AG04450 (cell line): ENCODE data around the gene CXXC5. TPM values are rescaled to one million over a fixed set of nuclear protein-coding genes. Genes with fewer than 3 reads are reported as not detected.

Experiments
- CTCF ChIA-PET: fragments of 300-600, 350-600 bp; formaldehyde crosslinking; extraction: SDS; loops from one replicate; lab custom pipeline; 2022; ENCODE audit warnings: antibody characterized with exemption, inconsistent platforms; lab: Charles Lee
- POLR2A ChIA-PET: fragments of 350-600 bp; formaldehyde crosslinking; extraction: SDS; loops from one replicate; lab custom pipeline; 2021; ENCODE audit warnings: antibody characterized with exemption, inconsistent platforms; lab: Yijun Ruan, JAX
- DNase-seq: peaks from one replicate; pipeline ENCODE4 v3.0.0-alpha.2; 2011; ENCODE audit warnings: low read depth, low spot score
- H3K27ac ChIP-seq: one replicate; pipeline ENCODE4 v1.5.1; 2012; ENCODE audit warnings: low read depth, low read length, control low read depth
- H3K27me3 ChIP-seq: one replicate; pipeline ENCODE4 v1.6.0; 2012; ENCODE audit warnings: low read length; ENCODE audit not compliant: control insufficient read depth, insufficient read depth
- H3K4me3 ChIP-seq: 2 replicates; pipeline ENCODE4 v1.5.1; 2011; ENCODE audit warnings: mild to moderate bottlenecking, low read depth, low read length, control low read depth
- H3K9me3 ChIP-seq: 2 replicates; pipeline ENCODE4 v1.5.1; 2012; ENCODE audit warnings: low read length; ENCODE audit not compliant: control insufficient read depth, insufficient read depth
- CTCF ChIP-seq: IDR thresholded peaks from 2 replicates; pipeline ENCODE4 v1.5.1; 2011; ENCODE audit warnings: low read depth, low read length, control low read depth, inconsistent platforms
- polyA plus RNA-seq: library from polyadenylated mRNA; depleted of rRNA; stranded (reverse); fragments of >200 nt; gene quantifications from 2 replicates; pipeline ENCODE4 v1.2.3, GENCODE V29; 2011

The CXXC5 gene
- polyA plus RNA-seq, 1 experiment: 21.5 TPM

GRCh38 chr5:139699351-139699750, 51.2 kb downstream of the CXXC5 start:
- no peak overlapping the region for H3K27ac ChIP-seq
- no peaks in the 10 kb centered on the region for H3K9me3 ChIP-seq
- ChIA-PET POLR2A (interaction anchor here (1.3 kb wide), 1 partner anchor 12 kb away, joined by 3 read pairs; no protein-coding TSS in a partner anchor), CTCF (interaction anchor here (2.7 kb wide), 1 partner anchor 65 kb away, joined by 8 read pairs; no protein-coding TSS in a partner anchor)
- no peaks in the 10 kb centered on the region for H3K27me3 ChIP-seq
- no peak for TF ChIP-seq CTCF
- DNase-seq: no peak
- no peak overlapping the region for H3K4me3 ChIP-seq

- TF ChIP-seq CTCF: no peak
- Histone ChIP-seq H3K9me3 (no peaks in the 10 kb centered on the region), H3K27ac (no peak overlapping the region), H3K4me3 (no peak overlapping the region), H3K27me3 (no peaks in the 10 kb centered on the region)
- DNase-seq: no peak
- CTCF ChIA-PET: interaction anchor here (1.3 to 2.7 kb wide), 2 partner anchors 67 to 87 kb away, joined by 3 to 8 read pairs; no protein-coding TSS in a partner anchor
- POLR2A ChIA-PET: interaction anchor here (1.0 kb wide), 1 partner anchor 51 kb away, joined by 3 read pairs; no protein-coding TSS in a partner anchor
These were observed 52.5 kb downstream of the CXXC5 start for GRCh38 chr5:139700711-139701055.

GRCh38 chr5:139701056-139701741, 53.0 kb downstream of the CXXC5 start:
- Histone ChIP-seq H3K27me3 (no peaks in the 10 kb centered on the region), H3K9me3 (no peaks in the 10 kb centered on the region), H3K27ac (no peak overlapping the region), H3K4me3 (no peak overlapping the region)
- ChIA-PET POLR2A (interaction anchor here (1.0 kb wide), 1 partner anchor 52 kb away, joined by 3 read pairs; no protein-coding TSS in a partner anchor), CTCF (interaction anchor here (1.3 to 2.7 kb wide), 2 partner anchors 67 to 86 kb away, joined by 3 to 8 read pairs; no protein-coding TSS in a partner anchor)
- no peak for TF ChIP-seq CTCF
- DNase-seq: no peak

- ChIA-PET CTCF (interaction anchor here (0.9 kb wide), 1 partner anchor 63 kb away, joined by 3 read pairs; no protein-coding TSS in a partner anchor), POLR2A (no interaction called here)
- H3K4me3 ChIP-seq: no peak overlapping the region
- DNase-seq: no peak
- TF ChIP-seq CTCF: no peak
- no peak overlapping the region for H3K27ac ChIP-seq
- H3K9me3 ChIP-seq: no peaks in the 10 kb centered on the region
- H3K27me3 ChIP-seq: no peaks in the 10 kb centered on the region
These were observed 54.4 kb downstream of the CXXC5 start for GRCh38 chr5:139702548-139702947.

- no peak overlapping the region for H3K4me3 ChIP-seq
- no peaks in the 10 kb centered on the region; the same call in 1 of the 2 replicates for H3K9me3 ChIP-seq
- ChIA-PET POLR2A (no interaction called here), CTCF (no interaction called here)
- H3K27ac ChIP-seq: no peak overlapping the region
- TF ChIP-seq CTCF: no peak
- no peak for DNase-seq
- no peaks in the 10 kb centered on the region for H3K27me3 ChIP-seq
These were observed 56.6 kb downstream of the CXXC5 start for GRCh38 chr5:139704748-139705147.
